Left lung (tissue), 10 donors: ENCODE results near the gene RYR2. TPM values are rescaled to one million over a fixed set of nuclear protein-coding genes. Genes with fewer than 3 reads are reported as not detected.

Experiments used
- ATAC-seq: fragments of 200-7000 bp; cut with Tn5 transposase; one replicate; pipeline ENCODE4 v1.9.1; 2020; ENCODE audit warnings: moderate library complexity
- DNase-seq, 4 donors: peaks; one replicate each; pipeline ENCODE4 v3.0.0-alpha.2; 2013 to 2020
- H3K27ac ChIP-seq, 2 donors: fragments of 200-600 bp; sonication (generic) in 1 of 2; one replicate each; pipeline versions ENCODE4 v1.5.0 to v1.8.0; 2020 to 2021
- H3K27me3 ChIP-seq, 2 donors: fragments of 200-600 bp; sonication (generic) in 1 of 2; one replicate each; pipeline versions ENCODE4 v1.5.0 to v1.8.0; 2020 to 2021
- H3K36me3 ChIP-seq, 2 donors: fragments of 200-600 bp; sonication (generic) in 1 of 2; one replicate each; pipeline versions ENCODE4 v1.5.0 to v1.8.0; 2020 to 2021
- H3K4me1 ChIP-seq, 2 donors: fragments of 200-600 bp; one replicate each; pipeline ENCODE4 v1.8.0; 2021
- H3K4me3 ChIP-seq, 2 donors: fragments of 200-600 bp; sonication (generic) in 1 of 2; one replicate each; pipeline versions ENCODE4 v1.5.0 to v1.8.0; 2020 to 2021; ENCODE audit warnings: mild to moderate bottlenecking in 1 of 2
- H3K9me3 ChIP-seq, 2 donors: fragments of 200-600 bp; sonication (generic) in 1 of 2; one replicate each; pipeline versions ENCODE4 v1.5.0 to v1.8.0; 2020 to 2021
- CTCF ChIP-seq, 2 donors: fragments of 200-600 bp; sonication (generic) in 1 of 2; IDR thresholded peaks; one replicate each; pipeline versions ENCODE4 v1.5.0 to v1.8.0; 2021; ENCODE audit warnings: antibody characterized with exemption in 2 of 2
- intact Hi-C, 2 donors: fragments of 100-400 bp; cut with DNase I; formaldehyde crosslinking; loops; one replicate each; pipeline versions ENCODE4 v1.11.2 to v1.14.2; 2022
- microRNA-seq, 2 donors: library from miRNA; unstranded; fragments of <30 nt; microRNA quantifications; one replicate each; pipeline ENCODE4, GENCODE V29; 2019
- polyA plus RNA-seq, 6 donors: library from polyadenylated mRNA; unstranded; fragments of 120-200 nt; gene quantifications; one replicate each; pipeline ENCODE4 v1.2.1, GENCODE V29; 2013; ENCODE audit not compliant: insufficient read length in 6 of 6
- total RNA-seq, 2 donors: library from RNA; stranded (reverse); fragmentation: NEBNext Ultra II Directional; extraction: Animal tissue kit (Norgen Biotek cat#: 25700); gene quantifications; one replicate each; pipeline ENCODE4 v1.2.1, GENCODE V29; 2021
- donor health status: DM: no; HTN: yes; CAD: no.
- donor health status: DM: no; HTN: no; CAD: no.

RYR2 gene
- total and polyA plus RNA-seq, 8 donors, result 4.7 to 10.3 (median 7.6) TPM

GRCh38 chr1:237873487-237874211 is 831.7 kb downstream of the RYR2 start:
- intact Hi-C loops, result no loop called here
- DNase-seq (no peak), ATAC-seq (peak; percentile 14)
- H3K27me3 ChIP-seq, result no peaks in the 10 kb centered on the region
- no peak overlapping the region for H3K4me3 ChIP-seq
- TF ChIP-seq CTCF (IDR thresholded peaks at IDR 0.05), result no peak
- no peak overlapping the region for H3K27ac ChIP-seq
- H3K9me3 ChIP-seq, result no peaks in the 10 kb centered on the region
- H3K4me1 ChIP-seq, result no peaks in the 10 kb centered on the region
- no peaks in the 10 kb centered on the region for H3K36me3 ChIP-seq

GRCh38 chr1:237875291-237875690 is 833.3 kb downstream of the RYR2 start:
- ATAC-seq (no peak), DNase-seq (no peak)
- Histone ChIP-seq H3K4me1 (no peaks in the 10 kb centered on the region), H3K27me3 (no peaks in the 10 kb centered on the region), H3K4me3 (no peak overlapping the region), H3K9me3 (no peaks in the 10 kb centered on the region), H3K36me3 (no peaks in the 10 kb centered on the region), H3K27ac (no peak overlapping the region)
- intact Hi-C loops, result no loop called here
- TF ChIP-seq CTCF (IDR thresholded peaks at IDR 0.05), result no peak

GRCh38 chr1:237877631-237878030 is 835.6 kb downstream of the RYR2 start:
- Histone ChIP-seq H3K4me1 (no peaks in the 10 kb centered on the region), H3K36me3 (no peaks in the 10 kb centered on the region), H3K4me3 (no peak overlapping the region), H3K9me3 (no peaks in the 10 kb centered on the region), H3K27ac (no peak overlapping the region), H3K27me3 (no peaks in the 10 kb centered on the region)
- ATAC-seq (no peak), DNase-seq (no peak)
- intact Hi-C loops, result no loop called here
- TF ChIP-seq CTCF (IDR thresholded peaks at IDR 0.05), result no peak

GRCh38 chr1:237878406-237878805 is 836.4 kb downstream of the RYR2 start:
- Histone ChIP-seq H3K27ac (no peak overlapping the region), H3K4me1 (no peaks in the 10 kb centered on the region), H3K4me3 (no peak overlapping the region), H3K36me3 (no peaks in the 10 kb centered on the region), H3K9me3 (no peaks in the 10 kb centered on the region), H3K27me3 (no peaks in the 10 kb centered on the region)
- TF ChIP-seq CTCF (IDR thresholded peaks at IDR 0.05), result no peak
- no peak for DNase-seq
- intact Hi-C loops, result no loop called here
- ATAC-seq, result no peak

GRCh38 chr1:237879195-237879594 is 837.2 kb downstream of the RYR2 start:
- no peaks in the 10 kb centered on the region for H3K27me3 ChIP-seq
- no peak overlapping the region for H3K4me3 ChIP-seq
- ATAC-seq (no peak), DNase-seq (no peak)
- no peak overlapping the region for H3K27ac ChIP-seq
- no peaks in the 10 kb centered on the region for H3K36me3 ChIP-seq
- intact Hi-C loops, result no loop called here
- no peaks in the 10 kb centered on the region for H3K9me3 ChIP-seq
- no peak for TF ChIP-seq CTCF (IDR thresholded peaks at IDR 0.05)
- no peaks in the 10 kb centered on the region for H3K4me1 ChIP-seq

Small RNAs within 50 kb of the gene (microRNA-seq; reads per million reads assigned to microRNA genes)
- gene MIR4428, result 0 to 0.27 reads per million in 2 donors

Other genes with a start within 250 kb of the RYR2 start
- 10 to 100 TPM; 35.9 to 40.4 TPM for gene MTR, start 246.9 kb upstream of the RYR2 start, total RNA-seq
- gene MTR, start 246.9 kb upstream of the RYR2 start, polyA plus RNA-seq, result 10 to 100 TPM; 39.4 to 52.2 (median 45.3) TPM
- gene MT1HL1, start 37.7 kb upstream of the RYR2 start, total RNA-seq, result not detected
- not detected for gene MT1HL1, start 37.7 kb upstream of the RYR2 start, polyA plus RNA-seq